ENCODE results near the gene RAB35.

DNA sequence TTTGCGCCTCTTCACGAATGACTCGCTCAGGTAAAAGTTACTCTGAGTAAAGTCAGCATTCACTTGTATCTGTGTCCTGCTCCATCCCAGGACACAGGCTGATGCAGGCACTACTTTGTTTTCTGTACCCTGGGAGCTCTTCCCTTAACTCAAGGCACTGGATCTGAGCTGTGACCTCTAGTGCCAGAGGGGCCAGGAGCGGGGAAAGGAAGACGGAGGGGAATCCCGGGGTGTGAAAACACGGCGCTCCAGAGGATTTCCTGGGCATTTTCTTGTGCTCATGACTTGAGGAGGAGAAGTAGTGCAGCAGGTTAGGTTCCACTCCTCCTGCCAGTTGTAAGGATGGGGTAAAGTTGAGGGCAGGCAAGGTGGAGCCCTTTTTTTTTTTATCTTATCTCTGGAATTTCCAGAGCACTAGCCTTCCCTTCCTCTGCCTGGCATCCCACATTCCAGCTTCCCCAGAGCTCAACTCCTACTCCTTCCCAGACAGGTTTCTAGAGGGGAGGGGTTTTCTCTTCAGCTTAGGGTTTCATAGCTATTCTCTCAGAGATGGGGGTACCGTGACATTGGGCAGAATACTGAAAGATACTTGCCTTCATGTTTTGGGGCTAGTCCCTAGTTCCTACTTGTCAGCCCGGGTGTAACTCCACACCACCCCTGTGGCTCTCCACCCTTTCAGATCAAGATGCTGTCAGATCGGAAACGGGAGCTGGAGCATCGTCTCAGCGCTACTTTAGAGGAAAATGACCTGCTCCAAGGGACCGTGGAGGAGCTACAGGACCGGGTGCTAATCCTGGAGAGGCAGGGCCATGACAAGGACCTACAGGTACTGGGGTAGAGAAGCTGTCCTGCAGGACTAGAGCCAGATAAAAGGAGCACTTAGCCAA is 52.3 kb downstream of the RAB35 start:
- TF ChIP-seq, protein P1, sequence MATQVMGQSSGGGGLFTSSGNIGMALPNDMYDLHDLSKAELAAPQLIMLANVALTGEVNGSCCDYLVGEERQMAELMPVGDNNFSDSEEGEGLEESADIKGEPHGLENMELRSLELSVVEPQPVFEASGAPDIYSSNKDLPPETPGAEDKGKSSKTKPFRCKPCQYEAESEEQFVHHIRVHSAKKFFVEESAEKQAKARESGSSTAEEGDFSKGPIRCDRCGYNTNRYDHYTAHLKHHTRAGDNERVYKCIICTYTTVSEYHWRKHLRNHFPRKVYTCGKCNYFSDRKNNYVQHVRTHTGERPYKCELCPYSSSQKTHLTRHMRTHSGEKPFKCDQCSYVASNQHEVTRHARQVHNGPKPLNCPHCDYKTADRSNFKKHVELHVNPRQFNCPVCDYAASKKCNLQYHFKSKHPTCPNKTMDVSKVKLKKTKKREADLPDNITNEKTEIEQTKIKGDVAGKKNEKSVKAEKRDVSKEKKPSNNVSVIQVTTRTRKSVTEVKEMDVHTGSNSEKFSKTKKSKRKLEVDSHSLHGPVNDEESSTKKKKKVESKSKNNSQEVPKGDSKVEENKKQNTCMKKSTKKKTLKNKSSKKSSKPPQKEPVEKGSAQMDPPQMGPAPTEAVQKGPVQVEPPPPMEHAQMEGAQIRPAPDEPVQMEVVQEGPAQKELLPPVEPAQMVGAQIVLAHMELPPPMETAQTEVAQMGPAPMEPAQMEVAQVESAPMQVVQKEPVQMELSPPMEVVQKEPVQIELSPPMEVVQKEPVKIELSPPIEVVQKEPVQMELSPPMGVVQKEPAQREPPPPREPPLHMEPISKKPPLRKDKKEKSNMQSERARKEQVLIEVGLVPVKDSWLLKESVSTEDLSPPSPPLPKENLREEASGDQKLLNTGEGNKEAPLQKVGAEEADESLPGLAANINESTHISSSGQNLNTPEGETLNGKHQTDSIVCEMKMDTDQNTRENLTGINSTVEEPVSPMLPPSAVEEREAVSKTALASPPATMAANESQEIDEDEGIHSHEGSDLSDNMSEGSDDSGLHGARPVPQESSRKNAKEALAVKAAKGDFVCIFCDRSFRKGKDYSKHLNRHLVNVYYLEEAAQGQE (IDR thresholded peaks at IDR 0.05; ENCODE audit: low read depth, low read length) = no peak
- TF ChIP-seq, protein P2, sequence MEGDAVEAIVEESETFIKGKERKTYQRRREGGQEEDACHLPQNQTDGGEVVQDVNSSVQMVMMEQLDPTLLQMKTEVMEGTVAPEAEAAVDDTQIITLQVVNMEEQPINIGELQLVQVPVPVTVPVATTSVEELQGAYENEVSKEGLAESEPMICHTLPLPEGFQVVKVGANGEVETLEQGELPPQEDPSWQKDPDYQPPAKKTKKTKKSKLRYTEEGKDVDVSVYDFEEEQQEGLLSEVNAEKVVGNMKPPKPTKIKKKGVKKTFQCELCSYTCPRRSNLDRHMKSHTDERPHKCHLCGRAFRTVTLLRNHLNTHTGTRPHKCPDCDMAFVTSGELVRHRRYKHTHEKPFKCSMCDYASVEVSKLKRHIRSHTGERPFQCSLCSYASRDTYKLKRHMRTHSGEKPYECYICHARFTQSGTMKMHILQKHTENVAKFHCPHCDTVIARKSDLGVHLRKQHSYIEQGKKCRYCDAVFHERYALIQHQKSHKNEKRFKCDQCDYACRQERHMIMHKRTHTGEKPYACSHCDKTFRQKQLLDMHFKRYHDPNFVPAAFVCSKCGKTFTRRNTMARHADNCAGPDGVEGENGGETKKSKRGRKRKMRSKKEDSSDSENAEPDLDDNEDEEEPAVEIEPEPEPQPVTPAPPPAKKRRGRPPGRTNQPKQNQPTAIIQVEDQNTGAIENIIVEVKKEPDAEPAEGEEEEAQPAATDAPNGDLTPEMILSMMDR (IDR thresholded peaks at IDR 0.05) = no peak
- no peak for TF ChIP-seq RCOR1 (IDR thresholded peaks at IDR 0.05; ENCODE audit: low read length)
- no peak for TF ChIP-seq FOXM1 (IDR thresholded peaks at IDR 0.05; ENCODE audit: low read depth)
- no peak for TF ChIP-seq RXRA (IDR thresholded peaks at IDR 0.05; ENCODE audit: borderline replicate concordance, low read depth)
- no peak for TF ChIP-seq TCF12 (IDR thresholded peaks at IDR 0.05)
- no peak for TF ChIP-seq SMC3 (IDR thresholded peaks at IDR 0.05; ENCODE audit: low read depth, low read length)
- TF ChIP-seq, protein P3, sequence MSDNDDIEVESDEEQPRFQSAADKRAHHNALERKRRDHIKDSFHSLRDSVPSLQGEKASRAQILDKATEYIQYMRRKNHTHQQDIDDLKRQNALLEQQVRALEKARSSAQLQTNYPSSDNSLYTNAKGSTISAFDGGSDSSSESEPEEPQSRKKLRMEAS (IDR thresholded peaks at IDR 0.05; ENCODE audit: low read depth) = no peak

Data from SK-N-SH (cell line).